Activated CD4-positive, CD25-positive, alpha-beta regulatory T cell (primary cell): ENCODE results near the gene FGF10.

ENCODE experiments used
- DNase-seq, 4 experiments: peaks; one replicate each; lab custom pipeline; 2025; lab: John Stamatoyannopoulos, UW

The FGF10 gene

DNA sequence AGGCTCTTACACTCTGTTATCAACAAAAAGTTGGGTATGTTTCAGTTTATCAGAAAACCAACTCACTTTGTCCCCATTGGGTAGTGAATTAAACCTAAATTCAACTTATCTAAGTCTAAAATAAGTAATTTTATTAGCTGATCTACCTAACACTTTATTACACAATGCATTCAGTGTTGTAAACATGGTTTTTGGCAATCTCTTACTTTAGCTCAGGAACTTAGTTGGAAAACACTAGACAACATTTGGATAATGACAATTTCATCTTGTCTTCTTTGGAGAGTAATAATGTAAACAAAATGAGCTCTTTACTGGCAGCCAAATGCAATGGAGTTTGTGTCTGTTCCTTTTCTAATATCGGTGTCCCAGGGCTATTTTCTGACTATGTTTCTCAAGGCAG lies 33.0 kb downstream of the FGF10 start:
- no peak for DNase-seq

DNA sequence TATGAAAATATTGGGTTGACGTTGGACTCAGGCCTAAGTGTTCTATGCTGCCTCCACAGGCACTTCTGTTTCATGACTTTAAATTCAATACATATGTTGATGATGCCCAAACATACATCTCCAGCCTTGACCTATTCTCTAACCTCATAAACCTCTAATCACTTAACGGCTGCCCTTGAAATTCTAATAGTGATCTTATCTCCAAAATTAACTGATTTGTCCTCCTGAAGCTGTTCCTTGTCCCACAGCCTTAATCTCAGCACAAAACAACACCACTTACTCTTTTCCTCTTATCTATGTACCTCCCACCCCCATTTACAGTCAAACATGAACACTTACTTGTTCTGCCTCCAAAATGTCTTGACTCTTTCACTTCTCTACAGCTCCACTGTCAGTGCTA lies 43.3 kb downstream of the FGF10 start:
- DNase-seq = no peak

DNA sequence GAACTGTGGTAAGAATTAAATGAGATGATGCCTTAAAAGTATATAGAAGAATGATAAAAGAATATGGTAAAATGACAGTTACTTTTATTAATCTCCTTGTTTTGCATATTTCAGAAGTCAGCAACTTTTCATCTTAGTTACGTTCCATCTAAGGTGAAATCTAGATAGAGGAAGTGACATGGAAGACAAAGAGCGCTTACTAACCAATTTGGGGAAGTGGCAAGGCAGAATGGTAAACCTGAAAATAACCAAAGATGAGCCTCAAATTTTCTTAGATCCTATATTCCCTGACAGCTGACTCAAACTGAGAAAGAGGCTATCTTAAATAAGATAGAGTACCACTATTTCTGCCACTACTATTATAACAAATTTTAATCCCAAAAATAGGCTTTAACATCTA lies 52.5 kb downstream of the FGF10 start:
- DNase-seq = no peak

DNA sequence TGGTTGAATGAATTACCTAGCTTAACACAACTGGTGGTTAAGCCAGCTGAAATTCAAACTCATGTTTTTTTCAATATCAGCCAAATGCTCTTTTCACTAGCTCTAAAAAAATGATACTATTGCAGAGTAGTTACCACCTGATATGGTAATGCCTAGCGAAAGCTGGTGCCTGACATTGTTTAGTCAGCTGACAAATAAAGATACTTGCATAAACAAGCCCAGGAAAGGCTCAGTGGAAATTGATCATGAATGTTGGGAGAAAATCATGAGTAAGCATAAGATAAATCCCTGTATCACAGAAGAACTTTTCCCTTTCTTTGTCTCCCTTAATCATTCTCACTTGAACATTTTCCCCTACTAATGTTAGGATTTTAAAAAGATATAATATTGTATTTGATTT lies 54.6 kb downstream of the FGF10 start:
- no peak for DNase-seq

DNA sequence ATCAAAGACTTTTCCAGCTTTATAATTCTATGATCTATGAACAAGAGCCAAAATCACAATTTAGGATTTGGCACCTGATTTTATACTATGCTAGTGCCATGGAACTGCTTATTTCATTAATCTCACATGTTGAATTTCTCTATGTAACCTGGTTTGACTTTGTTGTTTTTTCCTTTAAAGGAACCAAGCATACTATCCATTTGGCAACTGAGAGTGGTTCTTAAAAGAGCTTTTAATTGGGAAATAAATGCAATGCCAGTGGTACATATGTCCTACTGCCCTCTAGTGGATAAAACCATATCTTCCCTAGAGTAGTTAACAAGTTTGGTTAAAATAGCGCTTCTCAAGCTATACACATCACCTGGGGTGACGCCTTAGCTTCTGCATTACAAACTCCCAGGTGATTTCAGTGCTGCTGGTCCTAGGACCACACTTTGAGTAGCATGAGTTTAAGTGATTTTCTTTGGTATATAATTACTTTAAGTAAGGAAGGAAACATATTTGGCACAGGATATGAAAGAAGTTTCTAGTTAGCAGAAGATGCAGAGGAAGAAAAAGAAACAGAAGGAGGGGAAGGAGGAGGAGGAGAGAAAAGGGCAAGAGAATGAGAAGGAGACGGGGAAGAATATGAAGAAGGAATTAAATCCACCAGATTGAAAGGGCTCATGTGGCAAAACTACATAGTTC lies 56.8 kb downstream of the FGF10 start:
- DNase-seq = no peak

DNA sequence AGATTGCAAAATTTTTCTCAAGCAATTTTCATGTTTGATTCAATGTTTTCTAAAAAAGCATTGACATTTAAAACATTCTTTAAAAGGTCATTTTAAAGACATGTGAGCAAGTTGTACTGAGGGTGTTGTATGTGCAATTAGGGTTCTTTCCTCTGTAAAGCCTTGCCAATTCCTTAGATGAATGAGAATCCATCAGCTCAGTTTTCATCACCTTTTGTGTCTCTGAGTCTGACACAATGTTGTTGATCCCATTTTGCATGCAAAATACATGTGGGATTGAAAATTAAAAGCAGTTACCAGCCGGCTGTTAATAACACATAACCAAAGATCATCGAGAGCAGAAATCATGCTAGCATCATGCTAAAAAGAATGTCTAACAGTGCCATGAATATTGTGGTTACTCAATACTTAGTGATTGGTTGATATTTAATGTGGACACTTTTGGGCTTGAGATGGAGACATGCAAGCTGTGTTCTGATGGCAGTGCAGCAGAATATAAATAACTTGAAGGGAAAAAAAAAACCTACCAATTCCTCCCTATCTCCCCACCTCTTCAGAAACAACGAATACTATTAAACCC lies 57.7 kb downstream of the FGF10 start:
- no peak for DNase-seq

DNA sequence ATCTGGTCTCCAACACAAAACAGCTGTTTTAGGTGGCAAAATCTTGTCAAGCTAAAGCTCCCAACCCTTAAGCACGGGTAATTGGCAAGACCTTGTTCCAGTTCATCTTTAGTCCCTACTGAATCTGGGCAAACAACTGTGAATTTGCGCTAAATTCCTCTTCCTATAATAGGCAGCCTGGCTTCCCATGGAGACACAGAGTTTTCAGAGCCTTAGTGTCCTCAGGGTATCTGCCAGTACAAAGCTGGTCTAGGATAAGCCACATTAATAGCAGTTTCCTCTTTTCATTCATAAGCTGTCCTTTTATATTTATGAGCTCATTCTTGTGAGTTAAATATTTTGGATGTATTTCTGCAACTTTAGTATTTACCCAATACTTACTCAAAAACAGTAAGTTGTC lies 59.5 kb downstream of the FGF10 start:
- DNase-seq = no peak

DNA sequence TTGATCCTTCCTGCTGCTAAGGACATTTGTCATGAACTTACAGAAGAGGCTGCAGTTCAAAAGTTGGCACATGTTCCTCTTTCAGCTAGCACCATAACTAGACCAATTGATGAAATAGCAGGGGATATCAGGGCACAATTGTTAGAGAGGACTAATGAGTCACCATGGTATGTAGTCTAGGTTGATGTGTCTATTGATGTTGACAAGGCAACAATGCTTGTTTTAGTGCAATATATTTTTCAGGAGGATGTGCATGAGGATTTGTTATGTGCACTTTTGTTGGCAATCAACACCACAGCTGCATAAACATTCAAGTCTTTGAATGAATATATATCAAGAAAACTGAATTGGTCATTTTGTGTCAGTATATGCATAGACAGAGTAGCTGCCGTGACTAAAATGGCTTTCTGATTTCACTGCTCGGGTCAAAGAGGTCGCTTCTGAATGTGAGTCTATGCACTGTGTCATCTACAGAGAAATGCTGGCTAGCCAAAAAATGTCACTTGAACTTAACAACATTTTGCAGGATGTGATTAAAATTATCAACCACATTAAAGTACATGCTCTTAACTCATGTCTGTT lies 68.0 kb downstream of the FGF10 start:
- no peak for DNase-seq

DNA sequence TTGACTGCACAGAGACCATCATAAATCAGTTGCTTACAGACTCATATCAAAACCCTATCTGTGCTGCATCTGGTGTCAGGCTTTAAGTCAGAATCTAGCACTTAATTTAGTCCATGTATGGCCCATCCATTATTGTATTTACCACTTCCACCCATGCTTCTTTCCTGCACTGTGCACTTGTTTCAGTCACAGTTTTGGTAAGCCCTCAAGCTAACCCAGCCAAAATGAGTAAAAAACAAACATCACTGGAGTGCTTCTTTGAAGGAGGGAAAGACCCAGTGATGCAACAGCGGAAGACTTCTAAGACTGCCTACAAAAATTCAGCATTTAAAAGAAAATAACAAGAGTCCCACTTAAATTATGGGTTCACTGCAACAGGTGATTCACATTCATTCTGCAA lies 69.0 kb downstream of the FGF10 start:
- DNase-seq = no peak

DNA sequence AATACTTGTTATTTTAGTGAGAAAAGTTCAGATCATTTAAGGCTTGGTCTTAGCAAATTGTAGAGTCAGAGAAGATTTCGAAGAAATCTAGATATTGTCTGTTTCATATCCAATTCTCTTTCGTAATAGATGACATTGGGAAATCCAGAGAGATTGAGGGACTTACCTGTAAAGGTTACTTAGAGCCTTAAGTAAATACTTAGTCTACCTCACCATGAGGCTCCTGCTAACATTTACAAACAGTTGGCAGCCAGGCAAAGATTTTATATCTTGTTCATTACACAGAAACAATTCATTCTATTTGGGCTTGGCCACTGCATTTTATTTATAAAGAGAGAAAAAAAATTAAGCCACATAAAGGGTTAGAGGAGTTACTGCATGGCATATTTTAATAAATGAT lies 70.3 kb downstream of the FGF10 start:
- no peak for DNase-seq

DNA sequence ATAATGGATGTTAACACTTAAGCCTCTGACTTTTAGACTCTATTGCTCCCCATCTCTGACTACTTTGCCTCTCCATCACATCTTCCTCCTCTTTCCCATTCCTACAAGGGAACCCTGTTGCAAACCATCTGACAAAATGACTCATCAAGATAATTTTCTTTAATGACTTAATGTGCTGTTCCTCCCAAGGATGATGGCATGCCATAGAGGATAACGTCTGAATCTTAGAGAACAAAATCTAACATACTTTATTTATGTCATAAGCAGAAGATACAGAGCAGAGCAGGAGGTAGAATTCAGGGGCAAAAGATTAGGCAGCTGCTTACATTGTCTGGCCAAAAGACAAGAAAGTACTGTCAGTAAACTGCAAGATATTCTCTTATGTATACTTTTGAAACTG lies 76.8 kb downstream of the FGF10 start:
- DNase-seq = no peak

DNA sequence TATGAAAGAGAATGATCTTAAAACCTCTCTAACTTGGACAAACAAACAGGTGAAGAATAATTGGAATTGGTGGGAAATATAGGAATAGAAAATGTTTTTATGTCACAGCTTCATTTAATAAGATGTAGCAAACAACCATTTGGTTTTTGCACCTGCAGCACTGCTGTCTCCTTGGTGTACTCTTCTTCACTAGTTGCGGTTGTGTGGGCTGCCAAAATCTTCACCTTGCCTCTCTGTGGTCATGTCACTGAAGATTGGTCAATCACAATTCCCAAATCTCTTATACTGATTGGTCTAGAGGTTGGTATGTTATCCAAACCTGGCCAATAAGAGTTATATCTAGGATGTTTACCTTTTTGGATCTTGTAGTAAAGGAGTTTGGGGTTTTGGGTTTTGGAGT lies 88.7 kb downstream of the FGF10 start:
- DNase-seq = no peak

DNA sequence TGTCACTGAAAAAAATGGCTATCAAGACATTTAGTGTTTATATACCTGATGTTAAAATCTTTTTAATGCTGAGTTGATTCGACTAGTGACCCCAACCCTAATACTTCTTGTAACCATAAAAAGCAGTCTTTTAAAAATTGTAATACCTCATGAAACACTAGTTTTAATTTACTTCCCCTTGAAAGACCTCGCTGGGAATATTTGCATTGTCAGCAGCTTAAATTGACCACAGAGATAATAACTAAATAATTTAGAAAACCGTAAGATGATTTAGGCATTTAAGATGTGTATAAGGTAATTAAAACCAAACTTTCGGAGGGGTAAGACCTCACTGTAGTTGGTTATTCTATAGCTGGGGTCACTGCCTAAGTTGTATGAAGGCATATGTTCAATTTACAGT lies 89.8 kb downstream of the FGF10 start:
- DNase-seq = no peak

DNA sequence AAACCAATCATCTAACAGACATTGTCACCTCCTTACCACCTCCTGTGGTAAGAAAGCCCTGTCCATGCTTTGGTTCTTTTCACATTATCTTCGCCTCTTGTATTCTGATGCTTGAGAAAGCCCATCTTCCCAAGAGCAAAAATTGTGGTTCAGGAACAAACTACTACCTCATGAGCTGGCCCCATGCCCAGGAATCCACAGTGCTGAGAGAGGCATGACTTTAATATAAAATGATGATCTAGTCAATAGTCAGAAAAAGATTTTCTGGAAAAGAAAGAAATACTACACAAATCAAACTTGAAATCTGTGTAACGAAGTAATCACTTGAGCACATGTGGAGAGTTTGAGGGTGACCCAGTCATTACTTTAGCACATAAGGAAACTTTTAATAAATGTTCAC lies 94.7 kb downstream of the FGF10 start:
- no peak for DNase-seq

DNA sequence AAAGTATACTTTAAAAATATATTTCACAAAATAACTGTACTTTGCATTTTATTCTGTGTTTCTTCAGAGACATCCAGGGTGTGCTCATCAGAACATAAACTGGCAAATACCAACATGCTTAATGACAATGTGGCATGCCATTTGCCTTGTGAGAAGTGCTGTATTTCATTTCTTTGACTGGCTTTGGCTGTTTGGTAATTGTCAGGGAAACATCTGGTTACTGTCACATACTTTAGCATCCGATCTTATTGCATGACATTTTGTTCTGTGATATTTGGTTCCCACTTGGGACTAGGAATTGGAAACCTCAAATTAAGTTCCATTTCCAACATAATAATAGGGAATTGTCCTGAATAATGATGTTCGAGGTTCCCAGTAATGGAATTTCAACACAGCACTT lies 96.5 kb downstream of the FGF10 start:
- DNase-seq = no peak

DNA sequence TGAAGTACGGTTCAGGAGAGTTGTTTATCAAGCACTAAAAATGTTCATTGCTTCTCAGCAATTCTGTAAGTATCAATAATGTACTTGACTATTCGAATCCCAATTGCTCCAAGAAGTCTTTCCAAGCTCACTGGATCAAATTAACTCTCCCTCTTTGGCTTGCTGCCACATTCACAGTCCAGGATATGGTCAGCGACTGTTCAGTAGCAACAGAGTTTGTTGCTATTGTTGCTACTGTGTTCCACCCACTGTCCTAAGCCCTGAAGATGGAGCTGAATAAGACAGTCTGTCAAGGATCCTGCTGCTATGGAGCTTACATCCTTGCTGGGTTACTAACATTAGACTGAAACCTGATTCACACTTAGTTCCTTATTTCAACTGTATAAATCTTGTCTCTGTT lies 110.8 kb downstream of the FGF10 start:
- no peak for DNase-seq

DNA sequence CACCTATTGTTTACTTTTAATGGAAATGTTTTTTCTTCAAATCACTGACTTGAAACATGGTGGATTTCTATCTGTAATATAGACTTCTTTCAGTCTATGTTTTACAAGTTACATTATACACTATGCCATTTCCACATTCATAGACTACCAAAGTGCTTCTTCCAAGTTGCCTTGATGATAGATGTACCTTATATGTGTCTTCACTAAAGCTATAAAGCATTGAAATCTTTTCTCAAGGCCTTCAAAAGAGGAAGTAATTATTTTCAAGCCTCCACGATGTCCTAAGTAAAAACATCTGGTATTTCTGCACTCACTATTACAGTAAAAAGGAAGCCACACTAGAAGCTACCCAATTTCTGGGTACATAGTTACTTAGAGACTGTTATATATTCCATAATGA lies 113.3 kb downstream of the FGF10 start:
- DNase-seq = no peak

DNA sequence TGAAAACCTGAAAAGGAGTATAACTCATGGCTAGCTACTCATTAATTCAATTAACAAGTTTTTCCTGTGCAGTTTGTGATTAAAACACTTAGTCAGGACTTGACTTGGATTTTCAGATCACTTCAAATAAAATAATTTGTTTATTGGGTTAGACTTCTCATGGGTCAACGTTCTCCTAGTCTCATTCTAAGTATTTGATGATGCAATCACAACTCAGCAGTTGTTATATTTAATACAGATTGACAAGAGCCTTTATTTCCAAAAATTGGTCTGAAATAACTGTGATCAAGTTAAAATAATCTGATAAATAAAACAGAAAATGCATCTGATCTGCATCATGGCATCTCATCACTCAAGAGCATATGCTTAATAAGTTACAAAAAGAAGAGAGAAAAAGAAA lies 113.9 kb downstream of the FGF10 start:
- no peak for DNase-seq

DNA sequence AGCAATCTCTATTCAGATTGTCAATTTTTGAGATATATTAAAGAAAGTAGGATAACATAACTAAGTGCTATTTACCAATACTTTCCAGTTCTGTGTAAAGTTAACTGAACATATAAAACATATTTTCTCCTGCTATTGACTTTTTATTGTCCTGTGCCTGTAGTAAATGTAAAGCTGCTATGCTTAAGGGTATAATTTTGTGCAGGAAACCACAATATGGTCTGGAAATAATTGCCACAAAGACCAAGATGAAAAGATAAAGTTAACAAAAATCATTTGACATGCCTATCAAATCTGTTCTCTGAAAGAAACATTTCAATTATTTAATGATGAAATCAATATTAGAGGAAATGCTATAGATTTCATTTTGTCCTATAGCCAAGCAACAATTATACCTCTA lies 121.3 kb downstream of the FGF10 start:
- DNase-seq = no peak

DNA sequence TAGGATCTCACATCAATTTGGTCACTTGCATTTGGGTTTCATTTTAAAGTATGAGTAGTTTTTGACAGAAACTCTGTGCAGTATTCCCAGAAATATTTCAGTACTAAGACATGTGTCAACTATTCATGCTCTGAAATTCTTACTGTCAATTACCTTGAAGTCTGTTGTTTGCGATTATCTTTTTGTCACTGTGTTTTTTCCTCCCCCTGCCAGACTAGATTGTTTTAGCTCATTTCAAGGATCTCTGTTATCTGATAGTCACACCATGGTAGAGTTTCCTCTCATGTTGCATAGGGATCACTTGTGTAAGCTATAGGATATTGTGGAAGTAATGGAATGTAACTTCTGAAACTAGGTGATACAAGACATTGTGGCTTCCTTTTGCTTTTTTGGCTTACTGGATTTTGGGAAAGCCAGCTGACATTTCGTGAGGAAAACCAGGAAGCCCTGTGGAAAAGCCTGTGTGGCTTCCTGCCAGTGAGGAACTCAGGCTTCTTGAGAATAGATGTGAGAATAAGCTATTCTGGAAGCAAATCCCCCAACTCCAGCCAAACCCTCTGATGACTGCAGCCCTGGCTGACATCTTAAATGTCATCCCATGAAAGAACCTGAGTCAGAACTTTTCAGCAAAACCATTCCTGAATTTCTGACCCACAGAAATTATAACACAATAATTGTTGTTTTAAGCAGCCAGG lies 122.2 kb downstream of the FGF10 start:
- no peak for DNase-seq

DNA sequence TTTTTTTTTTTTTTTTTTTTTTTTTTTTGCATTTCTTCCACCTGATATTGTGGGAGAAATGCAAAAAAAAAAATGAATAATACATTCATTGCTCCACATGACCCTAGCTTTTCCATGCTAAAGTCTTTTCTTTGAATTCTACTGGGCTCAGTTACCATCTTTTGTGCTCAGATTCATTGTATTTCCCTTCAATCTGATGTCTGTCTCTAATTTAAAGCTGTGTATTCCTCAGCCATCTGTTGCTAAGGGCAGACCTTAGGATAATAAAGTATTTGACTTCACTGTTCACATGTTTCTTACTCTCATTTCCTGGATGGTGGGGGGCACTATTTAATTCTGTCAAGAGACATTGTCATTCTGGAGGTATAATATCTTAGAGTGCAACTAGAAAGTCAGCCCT lies 123.5 kb downstream of the FGF10 start:
- DNase-seq = no peak

DNA sequence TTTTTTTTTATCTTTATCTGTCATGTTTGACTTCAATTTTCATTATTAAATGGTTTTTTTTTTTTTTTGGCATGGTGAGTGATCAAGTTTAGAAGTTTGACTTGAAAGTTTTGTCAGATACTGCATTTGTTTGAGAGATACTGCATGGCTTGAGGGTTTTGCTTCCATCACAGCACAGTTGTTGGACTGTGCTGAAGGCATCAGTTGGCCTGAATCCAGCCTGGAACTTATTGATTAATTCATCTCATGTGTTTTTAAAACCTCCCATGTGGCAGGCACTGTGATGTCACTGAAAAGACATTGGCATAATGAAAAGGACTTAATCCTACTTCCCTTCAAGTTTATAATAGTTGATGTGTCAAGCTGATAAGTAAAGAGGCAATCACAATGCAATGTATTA lies 128.4 kb downstream of the FGF10 start:
- DNase-seq = no peak

DNA sequence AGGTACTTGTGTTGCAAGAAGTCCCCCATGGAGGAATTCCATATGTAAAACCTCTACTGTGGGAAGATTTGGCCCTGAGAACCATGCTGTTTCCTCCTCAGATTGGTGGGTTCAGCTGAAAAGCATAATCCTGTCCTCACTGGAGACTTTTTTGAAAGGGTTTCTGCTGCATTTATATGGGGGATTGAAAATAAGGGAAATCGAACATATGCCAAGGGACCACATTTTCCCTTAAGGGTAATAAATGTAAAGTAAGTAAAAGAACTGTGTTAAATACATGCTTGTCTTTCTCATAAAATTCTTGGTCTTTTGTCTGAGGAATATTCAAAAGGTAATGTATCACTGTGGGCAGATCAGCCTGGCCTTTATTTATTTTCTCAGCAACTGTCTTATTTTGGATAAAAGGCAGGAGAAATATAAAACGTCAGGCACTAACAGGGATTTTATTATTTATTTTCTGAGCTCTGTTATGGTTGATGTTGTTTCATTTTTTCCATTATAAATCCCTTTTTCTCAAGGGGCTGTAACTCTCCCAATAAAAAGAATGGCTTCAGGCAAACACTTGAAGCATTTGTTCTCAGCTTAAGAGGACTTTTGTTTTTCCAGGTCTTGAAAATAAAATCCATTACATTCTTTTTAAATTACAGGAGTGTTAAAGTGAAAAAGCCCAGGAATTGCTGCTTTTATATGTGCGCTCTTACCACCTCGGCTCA lies 131.4 kb downstream of the FGF10 start:
- no peak for DNase-seq
